Naive B cell (primary cell): Measurements from ENCODE around the gene EARS2. TPM values are rescaled to one million over a fixed set of nuclear protein-coding genes. Genes with fewer than 3 reads are reported as not detected.

Experiments
- ATAC-seq, 2 donors: fragments of 150-1000 bp; cut with Tn5 transposase; 2 replicates each; pipeline ENCODE4 v1.10.0; 2021; ENCODE audit warnings: low read depth in 2 of 2, mild to moderate bottlenecking in 2 of 2, moderate library complexity in 2 of 2
- DNase-seq: peaks from one replicate; pipeline ENCODE4 v3.0.0; 2022
- H3K27ac Mint-ChIP-seq, 6 donors: one replicate each; pipeline ENCODE4 v1.8.0; 2020 to 2022; ENCODE audit warnings: mild to moderate bottlenecking in 6 of 6, mixed read lengths in 6 of 6, moderate library complexity in 5 of 6, inconsistent platforms in 2 of 6
- H3K27me3 Mint-ChIP-seq, 3 donors: one replicate each; pipeline ENCODE4 v1.8.0; 2021 to 2022; ENCODE audit warnings: mixed read lengths in 3 of 3, mild to moderate bottlenecking in 1 of 3
- H3K36me3 Mint-ChIP-seq, 2 donors: one replicate each; pipeline ENCODE4 v1.8.0; 2020 to 2022; ENCODE audit warnings: mixed read lengths in 2 of 2, inconsistent platforms in 1 of 2, mild to moderate bottlenecking in 1 of 2
- H3K4me1 Mint-ChIP-seq, 3 donors: one replicate each; pipeline ENCODE4 v1.8.0; 2020 to 2022; ENCODE audit warnings: mixed read lengths in 3 of 3, inconsistent platforms in 1 of 3, mild to moderate bottlenecking in 1 of 3, moderate library complexity in 1 of 3
- H3K4me3 Mint-ChIP-seq, 8 donors: one replicate each; pipeline ENCODE4 v1.8.0; 2020 to 2022; ENCODE audit warnings: mild to moderate bottlenecking in 8 of 8, mixed read lengths in 8 of 8, moderate library complexity in 8 of 8, inconsistent platforms in 2 of 8
- H3K9me3 Mint-ChIP-seq, 7 donors: one replicate each; pipeline ENCODE4 v1.8.0; 2020 to 2022; ENCODE audit warnings: mixed read lengths in 7 of 7, mild to moderate bottlenecking in 5 of 7, inconsistent platforms in 2 of 7, moderate library complexity in 1 of 7
- polyA plus RNA-seq, 6 donors: library from polyadenylated mRNA; unstranded; fragments of 300-500 nt; fragmentation: Illumina TruSeq; gene quantifications; one replicate each; pipeline ENCODE4 v1.2.3, GENCODE V29; 2021; ENCODE audit warnings: low read depth in 6 of 6

EARS2 gene
- polyA plus RNA-seq, 6 donors from 2014 or later, result 3.8 to 15.0 (median 8.2) TPM

GRCh38 chr16:23505180-23505665 is 51.9 kb downstream of the EARS2 start:
- H3K4me1 Mint-ChIP-seq, result peaks cover 65 to 88% (median 73%) of the 10 kb centered on the region in 3 donors
- ATAC-seq (peak in 1 of 2 donors; percentile 7), DNase-seq (no peak)
- peak overlapping the region; percentile 95 to 98 (median 98) for H3K27ac Mint-ChIP-seq
- peak overlapping the region; percentile 60 to 99 (median 94) for H3K4me3 Mint-ChIP-seq
- H3K9me3 Mint-ChIP-seq, result no peaks in the 10 kb centered on the region
- no peaks in the 10 kb centered on the region for H3K27me3 Mint-ChIP-seq
- H3K36me3 Mint-ChIP-seq, result peaks cover 15 to 18% of the 10 kb centered on the region in 2 donors

GRCh38 chr16:23504453-23505179 is 52.5 kb downstream of the EARS2 start:
- H3K9me3 Mint-ChIP-seq, result no peaks in the 10 kb centered on the region
- ATAC-seq (peak; percentile 15 to 33), DNase-seq (no peak)
- peaks cover 71 to 94% (median 79%) of the 10 kb centered on the region in 3 donors for H3K4me1 Mint-ChIP-seq
- peaks cover 15 to 17% of the 10 kb centered on the region in 2 donors for H3K36me3 Mint-ChIP-seq
- H3K4me3 Mint-ChIP-seq, result peak overlapping the region; percentile 60 to 99 (median 94)
- no peaks in the 10 kb centered on the region for H3K27me3 Mint-ChIP-seq
- peak overlapping the region; percentile 82 to 98 (median 94) for H3K27ac Mint-ChIP-seq

GRCh38 chr16:23504076-23504452 is 53.1 kb downstream of the EARS2 start:
- no peaks in the 10 kb centered on the region for H3K9me3 Mint-ChIP-seq
- peak overlapping the region; percentile 82 to 98 (median 94) for H3K27ac Mint-ChIP-seq
- peaks cover 10 to 12% of the 10 kb centered on the region in 2 donors for H3K36me3 Mint-ChIP-seq
- H3K4me3 Mint-ChIP-seq, result peak overlapping the region in 7 of 8 donors; percentile 39 to 99 (median 92)
- no peaks in the 10 kb centered on the region for H3K27me3 Mint-ChIP-seq
- ATAC-seq (no peak), DNase-seq (no peak)
- H3K4me1 Mint-ChIP-seq, result peaks cover 67 to 97% (median 76%) of the 10 kb centered on the region in 3 donors

- Mint-ChIP-seq H3K9me3 (no peaks in the 10 kb centered on the region), H3K4me3 (peak overlapping the region in 5 of 8 donors; percentile 12 to 54 (median 40)), H3K36me3 (no peaks in the 10 kb centered on the region), H3K27ac (peak overlapping the region; percentile 47 to 89 (median 82)), H3K27me3 (no peaks in the 10 kb centered on the region), H3K4me1 (peaks cover 65 to 98% (median 79%) of the 10 kb centered on the region in 3 donors)
- ATAC-seq (no peak), DNase-seq (no peak)
These were observed 54.7 kb downstream of the EARS2 start for GRCh38 chr16:23502466-23502865.

DNA sequence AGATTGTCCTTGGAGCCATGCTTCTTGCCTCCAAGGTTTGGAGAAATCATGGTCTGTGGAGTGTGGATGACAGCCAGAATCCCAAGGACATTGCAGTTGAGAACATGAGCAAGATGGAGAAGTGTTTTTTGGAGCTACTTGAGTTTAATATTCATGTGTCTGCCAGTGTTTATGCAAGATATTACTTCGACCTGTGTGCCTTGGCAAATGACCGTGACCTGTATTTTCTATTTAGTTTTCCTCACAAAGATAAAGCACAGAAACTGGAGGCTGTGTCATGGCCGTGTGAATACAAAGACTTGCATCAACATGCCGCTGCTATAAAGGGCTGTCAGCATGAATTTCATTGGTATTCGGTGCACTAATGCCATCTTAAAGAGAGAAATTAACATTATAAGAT is 55.9 kb downstream of the EARS2 start:
- Mint-ChIP-seq H3K27me3 (no peaks in the 10 kb centered on the region), H3K27ac (peak overlapping the region in 4 of 6 donors; percentile 69 to 89 (median 78)), H3K9me3 (no peaks in the 10 kb centered on the region), H3K4me3 (peak overlapping the region in 2 of 8 donors; percentile 7 to 64), H3K4me1 (peaks cover 65 to 98% (median 79%) of the 10 kb centered on the region in 3 donors), H3K36me3 (no peaks in the 10 kb centered on the region)
- ATAC-seq (no peak), DNase-seq (no peak)

GRCh38 chr16:23500862-23501225 is 56.3 kb downstream of the EARS2 start:
- no peaks in the 10 kb centered on the region for H3K9me3 Mint-ChIP-seq
- peaks cover 62 to 98% (median 76%) of the 10 kb centered on the region in 3 donors for H3K4me1 Mint-ChIP-seq
- H3K27ac Mint-ChIP-seq, result peak overlapping the region in 2 of 6 donors; percentile 57 to 88
- H3K4me3 Mint-ChIP-seq, result peak overlapping the region in 5 of 8 donors; percentile 7 to 67 (median 40)
- no peak for DNase-seq
- ATAC-seq, result no peak
- H3K36me3 Mint-ChIP-seq, result no peaks in the 10 kb centered on the region
- H3K27me3 Mint-ChIP-seq, result no peaks in the 10 kb centered on the region

GRCh38 chr16:23500212-23500861 is 56.8 kb downstream of the EARS2 start:
- Mint-ChIP-seq H3K27ac (peak overlapping the region; percentile 49 to 98 (median 89)), H3K36me3 (no peaks in the 10 kb centered on the region), H3K27me3 (no peaks in the 10 kb centered on the region), H3K4me3 (peak overlapping the region in 7 of 8 donors; percentile 42 to 70 (median 66)), H3K9me3 (no peaks in the 10 kb centered on the region), H3K4me1 (peaks cover 57 to 98% (median 74%) of the 10 kb centered on the region in 3 donors)
- ATAC-seq, result no peak
- DNase-seq, result no peak

GRCh38 chr16:23499801-23500200 is 57.3 kb downstream of the EARS2 start:
- peaks cover 51 to 96% (median 70%) of the 10 kb centered on the region in 3 donors for H3K4me1 Mint-ChIP-seq

DNA sequence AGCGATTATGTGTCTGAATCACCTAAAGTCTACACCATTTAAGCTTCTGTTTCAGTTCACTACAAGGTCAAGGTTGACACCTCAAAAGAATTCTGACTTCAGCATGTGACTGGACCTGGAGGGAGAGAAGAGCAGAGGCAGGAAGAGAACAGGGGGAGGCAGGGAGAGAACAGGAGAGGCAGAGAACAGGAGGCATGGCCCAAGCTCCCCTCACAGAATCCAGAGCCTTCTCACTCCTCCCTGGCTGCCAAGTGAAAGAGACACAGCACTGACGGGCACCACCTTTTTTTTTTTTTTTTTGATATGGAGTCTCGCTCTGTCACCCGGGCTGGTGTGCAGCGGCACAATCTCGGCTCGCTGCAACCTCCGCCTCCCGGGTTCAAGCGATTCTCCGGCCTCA is 58.3 kb downstream of the EARS2 start:
- H3K27me3 Mint-ChIP-seq, result no peaks in the 10 kb centered on the region
- H3K9me3 Mint-ChIP-seq, result no peaks in the 10 kb centered on the region
- H3K36me3 Mint-ChIP-seq, result no peaks in the 10 kb centered on the region
- DNase-seq (no peak), ATAC-seq (no peak)
- H3K27ac Mint-ChIP-seq, result peak overlapping the region; percentile 5 to 95 (median 78)
- H3K4me3 Mint-ChIP-seq, result peak overlapping the region in 5 of 8 donors; percentile 18 to 68 (median 55)
- peaks cover 51 to 87% (median 63%) of the 10 kb centered on the region in 3 donors for H3K4me1 Mint-ChIP-seq

More at GRCh38 chr16:23499801-23500200, 57.3 kb downstream of the EARS2 start:
- Mint-ChIP-seq H3K4me3 (peak overlapping the region in 7 of 8 donors; percentile 42 to 81 (median 66)), H3K27me3 (no peaks in the 10 kb centered on the region), H3K36me3 (no peaks in the 10 kb centered on the region), H3K9me3 (no peaks in the 10 kb centered on the region), H3K27ac (peak overlapping the region in 5 of 6 donors; percentile 49 to 98 (median 90))
- ATAC-seq, result peak; percentile 15 to 22
- no peak for DNase-seq

DNA sequence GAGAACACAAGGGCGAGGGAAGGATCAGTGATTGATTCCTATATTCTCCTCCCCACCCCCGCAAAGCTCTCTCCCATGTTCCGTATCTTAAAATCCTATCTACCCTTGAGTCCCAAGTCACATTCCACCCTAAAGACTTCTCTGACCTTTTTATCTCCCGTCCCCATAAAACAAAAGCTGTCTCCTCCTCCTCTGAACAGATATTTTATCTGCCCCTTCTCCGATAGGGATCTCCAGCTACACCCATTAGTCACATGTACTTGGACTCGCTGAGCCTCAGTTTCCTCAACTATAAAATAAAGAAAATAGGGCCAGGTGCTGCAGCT is 59.6 kb downstream of the EARS2 start:
- ATAC-seq (no peak), DNase-seq (no peak)
- Mint-ChIP-seq H3K4me1 (peaks cover 50 to 75% (median 59%) of the 10 kb centered on the region in 3 donors), H3K9me3 (no peaks in the 10 kb centered on the region), H3K27me3 (no peaks in the 10 kb centered on the region), H3K36me3 (no peaks in the 10 kb centered on the region), H3K4me3 (peak overlapping the region; percentile 10 to 86 (median 66)), H3K27ac (peak overlapping the region; percentile 43 to 96 (median 88))

GRCh38 chr16:23496821-23497542 is 60.2 kb downstream of the EARS2 start:
- Mint-ChIP-seq H3K9me3 (no peaks in the 10 kb centered on the region), H3K4me1 (peaks cover 46 to 70% (median 54%) of the 10 kb centered on the region in 3 donors), H3K27ac (peak overlapping the region; percentile 43 to 96 (median 88)), H3K27me3 (no peaks in the 10 kb centered on the region), H3K4me3 (peak overlapping the region; percentile 41 to 86 (median 70)), H3K36me3 (no peaks in the 10 kb centered on the region)
- DNase-seq (no peak), ATAC-seq (peak; percentile 91 to 97)

- H3K27ac Mint-ChIP-seq, result peak overlapping the region in 5 of 6 donors; percentile 41 to 89 (median 82)
- DNase-seq (no peak), ATAC-seq (no peak)
- H3K4me3 Mint-ChIP-seq, result peak overlapping the region in 1 of 8 donors; percentile 10
- H3K36me3 Mint-ChIP-seq, result peaks cover 0 to 3% of the 10 kb centered on the region in 2 donors
- no peaks in the 10 kb centered on the region for H3K9me3 Mint-ChIP-seq
- peaks cover 36 to 62% (median 50%) of the 10 kb centered on the region in 3 donors for H3K4me1 Mint-ChIP-seq
- no peaks in the 10 kb centered on the region for H3K27me3 Mint-ChIP-seq
These were observed 61.5 kb downstream of the EARS2 start for GRCh38 chr16:23495671-23496070.

GRCh38 chr16:23494188-23494587 is 63.0 kb downstream of the EARS2 start:
- Mint-ChIP-seq H3K4me1 (peaks cover 25 to 47% (median 40%) of the 10 kb centered on the region in 3 donors), H3K27ac (peak overlapping the region in 3 of 6 donors; percentile 56 to 80 (median 63)), H3K27me3 (no peaks in the 10 kb centered on the region), H3K4me3 (no peak overlapping the region), H3K9me3 (no peaks in the 10 kb centered on the region), H3K36me3 (peaks cover 0 to 3% of the 10 kb centered on the region in 2 donors)
- no peak for DNase-seq
- ATAC-seq, result no peak
